Endothelial cell of umbilical vein (primary cell): Measurements from ENCODE around the gene STARD5.

Source experiments
- CTCF ChIP-seq, 2 donors: IDR thresholded peaks; 1 replicate in 1 of 2; 2 replicates in 1 of 2; pipeline ENCODE4 v1.5.1; 2011; ENCODE audit warnings: low read length in 2 of 2, mild to moderate bottlenecking in 2 of 2, moderate library complexity in 2 of 2, control low read depth in 1 of 2, inconsistent platforms in 1 of 2, low read depth in 1 of 2; ENCODE audit not compliant: insufficient read depth in 1 of 2; ENCODE audit errors: extremely low read depth in 1 of 2
- EZH2 ChIP-seq: IDR thresholded peaks from 2 replicates; pipeline ENCODE4 v1.6.1; 2012; ENCODE audit warnings: borderline replicate concordance, low read depth, mild to moderate bottlenecking, moderate library complexity, low read length, inconsistent platforms; ENCODE audit not compliant: severe bottlenecking
- POLR2AphosphoS5 ChIP-seq: IDR thresholded peaks from 2 replicates; pipeline ENCODE4 v1.6.1; 2012; ENCODE audit warnings: low read depth, mild to moderate bottlenecking, control low read depth, low read length, moderate library complexity; ENCODE audit not compliant: insufficient read depth

- TF ChIP-seq EZH2 (no peak), CTCF (IDR thresholded peaks at IDR 0.05; ENCODE audit: extremely low read depth in 1 of 2, insufficient read depth in 1 of 2, low read depth in 1 of 2, low read length in 2 of 2) (no peak), POLR2AphosphoS5 (no peak)
Observed at GRCh38 chr15:81301385-81301784, 22.6 kb downstream of the STARD5 start.
